Neural crest cell (in vitro differentiated cells): Measurements from ENCODE around the gene RASGRF2. TPM values are rescaled to one million over a fixed set of nuclear protein-coding genes. Genes with fewer than 3 reads are reported as not detected.
"Not testable (repeated sequence)": the region's sequence is repeated elsewhere in the genome, so short reads cannot be mapped to it uniquely, and the experiment has no call there.

Source experiments
- DNase-seq: peaks from one replicate; pipeline ENCODE4 v3.0.0; 2021; ENCODE audit warnings: low read depth, mixed read lengths, low spot score
- H3K27ac Mint-ChIP-seq: one replicate; pipeline ENCODE4 v1.8.0; 2021; ENCODE audit warnings: mild to moderate bottlenecking, mixed read lengths; ENCODE audit not compliant: unreplicated experiment
- H3K27me3 Mint-ChIP-seq: 2 replicates; pipeline ENCODE4 v1.8.0; 2021; ENCODE audit warnings: low read depth, mild to moderate bottlenecking, mixed read lengths
- H3K36me3 Mint-ChIP-seq: 2 replicates; pipeline ENCODE4 v1.8.0; 2021; ENCODE audit warnings: low read depth, mild to moderate bottlenecking, mixed read lengths
- H3K4me1 Mint-ChIP-seq: 2 replicates; pipeline ENCODE4 v1.8.0; 2021; ENCODE audit warnings: mixed read lengths
- H3K4me3 Mint-ChIP-seq: one replicate; pipeline ENCODE4 v1.8.0; 2021; ENCODE audit warnings: mild to moderate bottlenecking, mixed read lengths
- H3K9me3 Mint-ChIP-seq: 2 replicates; pipeline ENCODE4 v1.8.0; 2021; ENCODE audit warnings: mixed read lengths
- CTCF ChIP-seq: fragments of 200-600 bp; sonication (generic); conservative IDR thresholded peaks from 2 replicates; pipeline ENCODE4 v1.5.0; 2021; ENCODE audit warnings: antibody characterized with exemption, mild to moderate bottlenecking
- total RNA-seq: library from RNA; stranded (reverse); gene quantifications from 2 replicates; pipeline ENCODE4 v1.2.1, GENCODE V29; 2021

The RASGRF2 gene
- total RNA-seq, 1 donor from 2014 or later, result 0.19 TPM

- TF ChIP-seq CTCF, result no peak
- no peak overlapping the region for H3K27ac Mint-ChIP-seq
- peaks cover 9% of the 10 kb centered on the region for H3K36me3 Mint-ChIP-seq
- no peaks in the 10 kb centered on the region for H3K4me1 Mint-ChIP-seq
- no peak for DNase-seq
- peaks cover 9% of the 10 kb centered on the region for H3K9me3 Mint-ChIP-seq
- H3K4me3 Mint-ChIP-seq, result no peak overlapping the region
- no peaks in the 10 kb centered on the region for H3K27me3 Mint-ChIP-seq
Observed at GRCh38 chr5:81035522-81035921, 75.4 kb downstream of the RASGRF2 start.

GRCh38 chr5:81038495-81038894, 78.3 kb downstream of the RASGRF2 start:
- H3K36me3 Mint-ChIP-seq, result peaks cover 3% of the 10 kb centered on the region
- TF ChIP-seq CTCF, result no peak
- H3K4me1 Mint-ChIP-seq, result no peaks in the 10 kb centered on the region
- no peak overlapping the region for H3K4me3 Mint-ChIP-seq
- peaks cover 3% of the 10 kb centered on the region for H3K9me3 Mint-ChIP-seq
- H3K27ac Mint-ChIP-seq, result no peak overlapping the region
- no peak for DNase-seq
- no peaks in the 10 kb centered on the region for H3K27me3 Mint-ChIP-seq

GRCh38 chr5:81044868-81045267, 84.7 kb downstream of the RASGRF2 start:
- H3K27ac Mint-ChIP-seq, result no peak overlapping the region
- no peak overlapping the region for H3K4me3 Mint-ChIP-seq
- no peak for DNase-seq
- H3K9me3 Mint-ChIP-seq, result peaks cover 3% of the 10 kb centered on the region
- peaks cover 5% of the 10 kb centered on the region for H3K4me1 Mint-ChIP-seq
- TF ChIP-seq CTCF, result no peak
- no peaks in the 10 kb centered on the region for H3K27me3 Mint-ChIP-seq
- no peaks in the 10 kb centered on the region for H3K36me3 Mint-ChIP-seq

GRCh38 chr5:81045389-81045807, 85.2 kb downstream of the RASGRF2 start:
- Mint-ChIP-seq H3K27ac (no peak overlapping the region), H3K9me3 (peaks cover 3% of the 10 kb centered on the region), H3K27me3 (no peaks in the 10 kb centered on the region), H3K4me1 (peaks cover 5% of the 10 kb centered on the region), H3K4me3 (no peak overlapping the region), H3K36me3 (no peaks in the 10 kb centered on the region)
- TF ChIP-seq CTCF, result no peak
- no peak for DNase-seq

GRCh38 chr5:81046041-81046440, 85.9 kb downstream of the RASGRF2 start:
- no peaks in the 10 kb centered on the region for H3K27me3 Mint-ChIP-seq
- H3K9me3 Mint-ChIP-seq, result peaks cover 3% of the 10 kb centered on the region
- H3K36me3 Mint-ChIP-seq, result no peaks in the 10 kb centered on the region
- no peak overlapping the region for H3K27ac Mint-ChIP-seq
- no peak overlapping the region for H3K4me3 Mint-ChIP-seq
- no peak for TF ChIP-seq CTCF
- no peak for DNase-seq
- H3K4me1 Mint-ChIP-seq, result peaks cover 5% of the 10 kb centered on the region

- no peak for DNase-seq
- H3K4me3 Mint-ChIP-seq, result no peak overlapping the region
- H3K27me3 Mint-ChIP-seq, result no peaks in the 10 kb centered on the region
- H3K4me1 Mint-ChIP-seq, result peaks cover 5% of the 10 kb centered on the region
- H3K36me3 Mint-ChIP-seq, result no peaks in the 10 kb centered on the region
- TF ChIP-seq CTCF, result no peak
- peaks cover 3% of the 10 kb centered on the region for H3K9me3 Mint-ChIP-seq
- H3K27ac Mint-ChIP-seq, result no peak overlapping the region
Observed at GRCh38 chr5:81052325-81052724, 92.2 kb downstream of the RASGRF2 start.

- not testable (repeated sequence) for DNase-seq, H3K36me3 Mint-ChIP-seq, H3K9me3 Mint-ChIP-seq
Observed at GRCh38 chr5:81053282-81053681, 93.1 kb downstream of the RASGRF2 start.

More at GRCh38 chr5:81053282-81053681, 93.1 kb downstream of the RASGRF2 start:
- not testable (repeated sequence) for H3K27me3 Mint-ChIP-seq, H3K27ac Mint-ChIP-seq, H3K4me1 Mint-ChIP-seq, H3K4me3 Mint-ChIP-seq
